Liver (tissue), 3 donors: ENCODE data around the gene TMEM131.

ENCODE experiments used
- ATF3 ChIP-seq: IDR thresholded peaks from 2 replicates; pipeline ENCODE4 v1.6.1; 2016; ENCODE audit warnings: antibody characterized with exemption
- CTCF ChIP-seq: fragments of 150-350 bp; IDR thresholded peaks from 2 replicates; pipeline ENCODE4 v1.5.1; 2017; ENCODE audit warnings: improper control_type of control experiment, low read depth, low read length; ENCODE audit not compliant: missing input control
- FOXA1 ChIP-seq: IDR thresholded peaks from 2 replicates; pipeline ENCODE4 v1.6.1; 2016; ENCODE audit warnings: antibody characterized with exemption
- GABPA ChIP-seq, 2 donors: IDR thresholded peaks in 1 of 2; conservative IDR thresholded peaks in 1 of 2; 2 replicates each; pipeline ENCODE4 v1.6.1; 2016; ENCODE audit warnings: antibody characterized with exemption in 2 of 2, mild to moderate bottlenecking in 1 of 2, moderate library complexity in 1 of 2
- HNF4A ChIP-seq, 2 donors: conservative IDR thresholded peaks; 2 replicates each; pipeline ENCODE4 v1.6.1; 2016; ENCODE audit warnings: antibody characterized with exemption in 2 of 2, mild to moderate bottlenecking in 2 of 2
- HNF4G ChIP-seq: IDR thresholded peaks from 2 replicates; pipeline ENCODE4 v1.6.1; 2016; ENCODE audit warnings: antibody characterized with exemption
- JUND ChIP-seq, 2 donors: IDR thresholded peaks; 2 replicates each; pipeline ENCODE4 v1.6.1; 2016; ENCODE audit warnings: antibody characterized with exemption in 2 of 2
- MAX ChIP-seq: IDR thresholded peaks from 2 replicates; pipeline ENCODE4 v1.6.1; 2016; ENCODE audit warnings: antibody characterized with exemption
- RAD21 ChIP-seq, 2 donors: IDR thresholded peaks; 2 replicates each; pipeline ENCODE4 v1.6.1; 2016; ENCODE audit warnings: antibody characterized with exemption in 2 of 2, mild to moderate bottlenecking in 2 of 2
- REST ChIP-seq: IDR thresholded peaks from 2 replicates; pipeline ENCODE4 v1.6.1; 2016; ENCODE audit warnings: antibody characterized with exemption, mild to moderate bottlenecking
- RXRA ChIP-seq, 2 donors: IDR thresholded peaks; 2 replicates each; pipeline ENCODE4 v1.6.1; 2017 to 2018; ENCODE audit warnings: antibody characterized with exemption in 2 of 2, mild to moderate bottlenecking in 1 of 2
- TAF1 ChIP-seq: conservative IDR thresholded peaks from 2 replicates; pipeline ENCODE4 v1.6.1; 2016; ENCODE audit warnings: antibody characterized with exemption, mild to moderate bottlenecking
- donor health status: healthy.
- donor health status: healthy.

- TF ChIP-seq CTCF (no peak), REST (no peak), HNF4G (no peak), JUND (IDR thresholded peaks at IDR 0.05) (no peak), RAD21 (IDR thresholded peaks at IDR 0.05) (no peak), MAX (no peak), GABPA (IDR thresholded peaks at IDR 0.05 in 1 of 2, conservative IDR thresholded peaks at IDR 0.05 in 1 of 2) (no peak), RXRA (IDR thresholded peaks at IDR 0.05) (no peak), HNF4A (conservative IDR thresholded peaks at IDR 0.05) (no peak), FOXA1 (no peak), TAF1 (no peak), ATF3 (no peak)
Measured at GRCh38 chr2:97719362-97720155, 276.2 kb downstream of the TMEM131 start.
